HL-60 (cell line): ENCODE results near the gene RAB31.

ENCODE experiments used
- DNase-seq, 2 experiments: peaks; one replicate each; pipeline ENCODE4 v3.0.0-alpha.2; 2010 to 2020; ENCODE audit warnings: low read depth in 1 of 2, low spot score in 1 of 2
- H3K27ac ChIP-seq: fragments of 250-450 bp; sonication (Bioruptor Pico); replicated peaks from 2 replicates; pipeline ENCODE4 v1.5.1; 2020; ENCODE audit warnings: mild to moderate bottlenecking, moderate library complexity
- H3K27me3 ChIP-seq: fragments of 250-450 bp; sonication (Bioruptor Pico); 2 replicates; pipeline ENCODE4 v1.5.1; 2021; ENCODE audit warnings: mild to moderate bottlenecking, moderate library complexity; ENCODE audit not compliant: insufficient read depth, poor library complexity, severe bottlenecking
- H3K4me3 ChIP-seq: replicated peaks from 2 replicates; pipeline ENCODE4 v1.5.1; 2011; ENCODE audit warnings: mild to moderate bottlenecking, control low read depth, low read length; ENCODE audit not compliant: insufficient read depth
- GABPA ChIP-seq: IDR thresholded peaks from 2 replicates; pipeline ENCODE4 v1.6.1; 2012; ENCODE audit warnings: low read depth
- POLR2AphosphoS5 ChIP-seq: IDR thresholded peaks from 2 replicates; pipeline ENCODE4 v1.6.1; 2012; ENCODE audit warnings: low read depth
- REST ChIP-seq: IDR thresholded peaks from 2 replicates; pipeline ENCODE4 v1.6.1; 2012; ENCODE audit warnings: low read depth; ENCODE audit not compliant: insufficient replicate concordance
- SPI1 ChIP-seq: IDR thresholded peaks from 2 replicates; pipeline ENCODE4 v1.6.1; 2012; ENCODE audit warnings: low read depth, mild to moderate bottlenecking, borderline replicate concordance
- TF ChIP-seq, protein P1 (sequence below): IDR thresholded peaks from one replicate; pipeline ENCODE4 v1.5.1; 2011; ENCODE audit warnings: low read length, control low read depth, inconsistent platforms; ENCODE audit not compliant: insufficient read depth

The RAB31 gene

GRCh38 chr18:9694952-9695495 is 13.1 kb upstream of the RAB31 start:
- H3K4me3 ChIP-seq = no peak overlapping the region
- H3K27me3 ChIP-seq = no peaks in the 10 kb centered on the region
- peak overlapping the region; percentile 31; the same call in 1 of the 2 replicates for H3K27ac ChIP-seq
- no peak for DNase-seq
- TF ChIP-seq GABPA (no peak), POLR2AphosphoS5 (no peak), REST (no peak), SPI1 (no peak)
- TF ChIP-seq, protein P1, sequence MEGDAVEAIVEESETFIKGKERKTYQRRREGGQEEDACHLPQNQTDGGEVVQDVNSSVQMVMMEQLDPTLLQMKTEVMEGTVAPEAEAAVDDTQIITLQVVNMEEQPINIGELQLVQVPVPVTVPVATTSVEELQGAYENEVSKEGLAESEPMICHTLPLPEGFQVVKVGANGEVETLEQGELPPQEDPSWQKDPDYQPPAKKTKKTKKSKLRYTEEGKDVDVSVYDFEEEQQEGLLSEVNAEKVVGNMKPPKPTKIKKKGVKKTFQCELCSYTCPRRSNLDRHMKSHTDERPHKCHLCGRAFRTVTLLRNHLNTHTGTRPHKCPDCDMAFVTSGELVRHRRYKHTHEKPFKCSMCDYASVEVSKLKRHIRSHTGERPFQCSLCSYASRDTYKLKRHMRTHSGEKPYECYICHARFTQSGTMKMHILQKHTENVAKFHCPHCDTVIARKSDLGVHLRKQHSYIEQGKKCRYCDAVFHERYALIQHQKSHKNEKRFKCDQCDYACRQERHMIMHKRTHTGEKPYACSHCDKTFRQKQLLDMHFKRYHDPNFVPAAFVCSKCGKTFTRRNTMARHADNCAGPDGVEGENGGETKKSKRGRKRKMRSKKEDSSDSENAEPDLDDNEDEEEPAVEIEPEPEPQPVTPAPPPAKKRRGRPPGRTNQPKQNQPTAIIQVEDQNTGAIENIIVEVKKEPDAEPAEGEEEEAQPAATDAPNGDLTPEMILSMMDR = no peak

- Histone ChIP-seq H3K27me3 (no peaks in the 10 kb centered on the region), H3K27ac (peak overlapping the region; percentile 31), H3K4me3 (no peak overlapping the region)
- no peak for DNase-seq
- TF ChIP-seq REST = no peak
- no peak for TF ChIP-seq POLR2AphosphoS5
- no peak for TF ChIP-seq GABPA
- TF ChIP-seq SPI1 = no peak
- TF ChIP-seq, protein P1 = no peak
Observed at GRCh38 chr18:9695605-9696004, 12.5 kb upstream of the RAB31 start.

- peak overlapping the region; percentile 31 for H3K27ac ChIP-seq
- no peaks in the 10 kb centered on the region for H3K27me3 ChIP-seq
- peak in 1 of 2 experiments; percentile 77 for DNase-seq
- no peak overlapping the region for H3K4me3 ChIP-seq
- TF ChIP-seq, protein P1 = no peak
- TF ChIP-seq REST (no peak), POLR2AphosphoS5 (no peak), SPI1 (no peak), GABPA (no peak)
Observed at GRCh38 chr18:9696112-9696511, 12.0 kb upstream of the RAB31 start.
